CD14-positive monocyte (primary cell): ENCODE measurements around the gene EFL1. TPM values are rescaled to one million over a fixed set of nuclear protein-coding genes. Genes with fewer than 3 reads are reported as not detected.

Experiments used
- DNase-seq, 3 donors: peaks; one replicate each; pipeline ENCODE4 v3.0.0-alpha.2; 2011 to 2022
- H2AFZ ChIP-seq: 2 replicates; pipeline ENCODE4 v1.6.0; 2012; ENCODE audit warnings: mild to moderate bottlenecking, low read depth, low read length, inconsistent platforms; ENCODE audit not compliant: insufficient read depth, poor library complexity, severe bottlenecking
- H3K27ac ChIP-seq, 2 donors: 1 replicate in 1 of 2; 2 replicates in 1 of 2; pipeline ENCODE4 v1.5.1; 2012 to 2013; ENCODE audit warnings: low read length in 2 of 2, control low read depth in 1 of 2, inconsistent platforms in 1 of 2, low read depth in 1 of 2, mild to moderate bottlenecking in 1 of 2
- H3K27me3 ChIP-seq, 2 donors: one replicate each; pipeline versions ENCODE4 v1.6.0 to v1.6.1; 2011 to 2013; ENCODE audit warnings: low read length in 2 of 2; ENCODE audit not compliant: control insufficient read depth in 2 of 2, insufficient read depth in 2 of 2
- H3K36me3 ChIP-seq, 2 donors: replicated peaks in 1 of 2; 1 replicate in 1 of 2; 2 replicates in 1 of 2; pipeline versions ENCODE4 v1.5.1 to v1.6.1; 2012 to 2013; ENCODE audit warnings: low read length in 2 of 2, control low read depth in 1 of 2, inconsistent platforms in 1 of 2, mild to moderate bottlenecking in 1 of 2; ENCODE audit not compliant: insufficient read depth in 2 of 2, control insufficient read depth in 1 of 2
- H3K4me1 ChIP-seq, 2 donors: 1 replicate in 1 of 2; 2 replicates in 1 of 2; pipeline versions ENCODE4 v1.5.1 to v1.6.1; 2012 to 2013; ENCODE audit warnings: low read length in 2 of 2, control low read depth in 1 of 2, inconsistent platforms in 1 of 2, mild to moderate bottlenecking in 1 of 2, moderate library complexity in 1 of 2; ENCODE audit not compliant: insufficient read depth in 2 of 2, control insufficient read depth in 1 of 2
- H3K4me2 ChIP-seq: replicated peaks from 2 replicates; pipeline ENCODE3; 2012; ENCODE audit warnings: low read length, moderate library complexity, mild to moderate bottlenecking; ENCODE audit not compliant: poor library complexity, severe bottlenecking; ENCODE audit errors: extremely low read depth
- H3K4me3 ChIP-seq, 3 experiments: fragments of 200-600 bp in 1 of 3; sonication (generic) in 1 of 3; replicated peaks in 1 of 3; 1 replicate in 2 of 3; 2 replicates in 1 of 3; pipeline ENCODE4 v1.5.1; 2011 to 2013; ENCODE audit warnings: low read length in 3 of 3, mild to moderate bottlenecking in 3 of 3, control low read depth in 2 of 3, low read depth in 2 of 3, inconsistent platforms in 1 of 3, moderate library complexity in 1 of 3
- H3K79me2 ChIP-seq: 2 replicates; pipeline ENCODE4 v1.6.0; 2012; ENCODE audit warnings: mild to moderate bottlenecking, control low read depth, inconsistent platforms, low read length, moderate library complexity; ENCODE audit not compliant: insufficient read depth
- H3K9ac ChIP-seq: 2 replicates; pipeline ENCODE4 v1.6.0; 2017; ENCODE audit warnings: low read length, mild to moderate bottlenecking; ENCODE audit not compliant: insufficient read depth, poor library complexity, severe bottlenecking
- H3K9me3 ChIP-seq, 2 donors: replicated peaks in 1 of 2; 1 replicate in 1 of 2; 2 replicates in 1 of 2; pipeline versions ENCODE4 v1.5.1 to v1.6.1; 2012 to 2013; ENCODE audit warnings: low read length in 2 of 2, control low read depth in 1 of 2; ENCODE audit not compliant: control insufficient read depth in 1 of 2, insufficient read depth in 1 of 2
- H4K20me1 ChIP-seq: 2 replicates; pipeline ENCODE4 v1.6.0; 2012; ENCODE audit warnings: mild to moderate bottlenecking, low read length, control low read depth, moderate library complexity; ENCODE audit not compliant: insufficient read depth
- H3K27ac Mint-ChIP-seq, 7 donors: one replicate each; pipeline ENCODE4 v1.8.0; 2020; ENCODE audit warnings: mild to moderate bottlenecking in 7 of 7, mixed read lengths in 7 of 7, moderate library complexity in 6 of 7, inconsistent platforms in 2 of 7
- H3K27me3 Mint-ChIP-seq, 3 donors: one replicate each; pipeline ENCODE4 v1.8.0; 2021 to 2022; ENCODE audit warnings: low read depth in 3 of 3, mild to moderate bottlenecking in 3 of 3, mixed read lengths in 3 of 3, moderate library complexity in 3 of 3, inconsistent platforms in 1 of 3
- H3K36me3 Mint-ChIP-seq, 2 donors: one replicate each; pipeline ENCODE4 v1.8.0; 2020; ENCODE audit warnings: mixed read lengths in 2 of 2, inconsistent platforms in 1 of 2, mild to moderate bottlenecking in 1 of 2
- H3K4me1 Mint-ChIP-seq: one replicate; pipeline ENCODE4 v1.8.0; 2020; ENCODE audit warnings: mild to moderate bottlenecking, mixed read lengths
- H3K4me3 Mint-ChIP-seq, 2 donors: one replicate each; pipeline ENCODE4 v1.8.0; 2020; ENCODE audit warnings: mild to moderate bottlenecking in 2 of 2, mixed read lengths in 2 of 2, moderate library complexity in 1 of 2
- H3K9me3 Mint-ChIP-seq, 7 donors: one replicate each; pipeline ENCODE4 v1.8.0; 2020 to 2022; ENCODE audit warnings: mixed read lengths in 7 of 7, mild to moderate bottlenecking in 6 of 7, moderate library complexity in 6 of 7, inconsistent platforms in 2 of 7
- WGBS: methylation state at CpG from one replicate; pipeline ENCODE4 v1.1.5; 2013; ENCODE audit warnings: missing lambda C conversion rate; ENCODE audit not compliant: insufficient coverage; 5-methylcytosine and 5-hydroxymethylcytosine counted together
- intact Hi-C, 2 donors: fragments of 100-400 bp; cut with micrococcal nuclease; formaldehyde crosslinking; loops; one replicate each; pipeline versions ENCODE4 v1.15.0 to v1.15.1; 2023
- polyA plus RNA-seq, 3 donors: library from polyadenylated mRNA; depleted of rRNA in 1 of 3; unstranded in 2 of 3; stranded (reverse) in 1 of 3; fragments of 300-500 nt in 2 of 3; fragments of >200 nt in 1 of 3; fragmentation: Illumina TruSeq in 2 of 3; gene quantifications; 1 replicate in 2 of 3; 2 replicates in 1 of 3; pipeline ENCODE4 v1.2.3, GENCODE V29; 2012 to 2021
- TF ChIP-seq, protein P1 (sequence below): fragments of 200-600 bp; IDR thresholded peaks from one replicate; pipeline ENCODE4 v1.8.0; 2022; ENCODE audit warnings: antibody characterized with exemption, mild to moderate bottlenecking

Gene EFL1
- polyA plus RNA-seq, 3 donors: 5.2 to 10.0 (median 7.1) TPM

- TF ChIP-seq, protein P1, sequence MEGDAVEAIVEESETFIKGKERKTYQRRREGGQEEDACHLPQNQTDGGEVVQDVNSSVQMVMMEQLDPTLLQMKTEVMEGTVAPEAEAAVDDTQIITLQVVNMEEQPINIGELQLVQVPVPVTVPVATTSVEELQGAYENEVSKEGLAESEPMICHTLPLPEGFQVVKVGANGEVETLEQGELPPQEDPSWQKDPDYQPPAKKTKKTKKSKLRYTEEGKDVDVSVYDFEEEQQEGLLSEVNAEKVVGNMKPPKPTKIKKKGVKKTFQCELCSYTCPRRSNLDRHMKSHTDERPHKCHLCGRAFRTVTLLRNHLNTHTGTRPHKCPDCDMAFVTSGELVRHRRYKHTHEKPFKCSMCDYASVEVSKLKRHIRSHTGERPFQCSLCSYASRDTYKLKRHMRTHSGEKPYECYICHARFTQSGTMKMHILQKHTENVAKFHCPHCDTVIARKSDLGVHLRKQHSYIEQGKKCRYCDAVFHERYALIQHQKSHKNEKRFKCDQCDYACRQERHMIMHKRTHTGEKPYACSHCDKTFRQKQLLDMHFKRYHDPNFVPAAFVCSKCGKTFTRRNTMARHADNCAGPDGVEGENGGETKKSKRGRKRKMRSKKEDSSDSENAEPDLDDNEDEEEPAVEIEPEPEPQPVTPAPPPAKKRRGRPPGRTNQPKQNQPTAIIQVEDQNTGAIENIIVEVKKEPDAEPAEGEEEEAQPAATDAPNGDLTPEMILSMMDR: no peak
- peaks cover 0 to 2% (median 0%) of the 10 kb centered on the region in 7 donors for H3K9me3 Mint-ChIP-seq
- no peaks in the 10 kb centered on the region for H3K4me1 Mint-ChIP-seq
- Histone ChIP-seq H3K36me3 (no peaks in the 10 kb centered on the region), H3K27ac (no peak overlapping the region), H4K20me1 (no peaks in the 10 kb centered on the region), H3K9ac (no peak overlapping the region), H3K4me2 (no peak overlapping the region), H3K4me3 (no peak overlapping the region), H2AFZ (no peak overlapping the region), H3K4me1 (no peaks in the 10 kb centered on the region), H3K27me3 (no peaks in the 10 kb centered on the region), H3K79me2 (no peaks in the 10 kb centered on the region), H3K9me3 (no peaks in the 10 kb centered on the region)
- no peaks in the 10 kb centered on the region for H3K36me3 Mint-ChIP-seq
- intact Hi-C loops: no loop called here
- no peak overlapping the region for H3K4me3 Mint-ChIP-seq
- peaks cover 0 to 8% (median 1%) of the 10 kb centered on the region in 3 donors for H3K27me3 Mint-ChIP-seq
- H3K27ac Mint-ChIP-seq: peak overlapping the region in 1 of 7 donors; percentile 38
- DNase-seq: no peak
- 92% methylated on average over 15 of the region's 15 CpGs for WGBS
These were observed 163.9 kb downstream of the EFL1 start for GRCh38 chr15:82098674-82099073.

DNA sequence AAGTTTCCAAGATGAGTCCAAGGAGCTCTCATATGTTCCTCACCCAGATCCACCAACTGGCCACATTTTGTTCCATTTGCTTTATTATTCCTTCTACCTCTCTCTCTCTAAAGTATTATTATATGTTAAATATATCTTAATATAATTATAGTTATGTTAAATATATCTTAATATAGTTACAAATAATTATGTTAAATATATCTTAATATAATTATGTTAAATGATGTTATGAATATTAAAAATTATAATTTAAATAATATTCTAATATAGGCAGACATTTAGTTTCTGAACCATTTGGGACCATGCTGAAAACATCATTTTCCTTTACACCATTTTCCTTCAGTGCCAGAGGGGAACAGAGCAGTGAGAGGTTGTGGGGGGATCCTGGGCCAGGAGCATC lies 166.7 kb downstream of the EFL1 start:
- no peaks in the 10 kb centered on the region for H3K9me3 ChIP-seq
- DNase-seq: no peak
- no peaks in the 10 kb centered on the region for H4K20me1 ChIP-seq
- H3K4me2 ChIP-seq: no peak overlapping the region
- no peak overlapping the region for H3K27ac Mint-ChIP-seq
- no peaks in the 10 kb centered on the region for H3K36me3 Mint-ChIP-seq
- no peaks in the 10 kb centered on the region for H3K4me1 Mint-ChIP-seq
- no peaks in the 10 kb centered on the region for H3K27me3 ChIP-seq
- TF ChIP-seq, protein P1: no peak
- no peaks in the 10 kb centered on the region for H3K4me1 ChIP-seq
- H3K27ac ChIP-seq: no peak overlapping the region
- peaks cover 0 to 8% (median 0%) of the 10 kb centered on the region in 3 donors for H3K27me3 Mint-ChIP-seq
- H2AFZ ChIP-seq: no peak overlapping the region
- H3K36me3 ChIP-seq: no peaks in the 10 kb centered on the region
- no peak overlapping the region for H3K9ac ChIP-seq
- no peak overlapping the region for H3K4me3 ChIP-seq
- H3K9me3 Mint-ChIP-seq: peaks cover 0 to 3% (median 0%) of the 10 kb centered on the region in 7 donors
- intact Hi-C loops: no loop called here
- no peaks in the 10 kb centered on the region for H3K79me2 ChIP-seq
- H3K4me3 Mint-ChIP-seq: no peak overlapping the region
